NCI-H187 (cell line): ENCODE results near the gene LRP1.
A peak's percentile ranks its signal among the peaks of the same experiment; 100 is the strongest.

Source experiments
- DNase-seq, 2 experiments: peaks; one replicate each; lab custom pipeline; 2025; lab: John Stamatoyannopoulos, UW

Gene LRP1

DNA sequence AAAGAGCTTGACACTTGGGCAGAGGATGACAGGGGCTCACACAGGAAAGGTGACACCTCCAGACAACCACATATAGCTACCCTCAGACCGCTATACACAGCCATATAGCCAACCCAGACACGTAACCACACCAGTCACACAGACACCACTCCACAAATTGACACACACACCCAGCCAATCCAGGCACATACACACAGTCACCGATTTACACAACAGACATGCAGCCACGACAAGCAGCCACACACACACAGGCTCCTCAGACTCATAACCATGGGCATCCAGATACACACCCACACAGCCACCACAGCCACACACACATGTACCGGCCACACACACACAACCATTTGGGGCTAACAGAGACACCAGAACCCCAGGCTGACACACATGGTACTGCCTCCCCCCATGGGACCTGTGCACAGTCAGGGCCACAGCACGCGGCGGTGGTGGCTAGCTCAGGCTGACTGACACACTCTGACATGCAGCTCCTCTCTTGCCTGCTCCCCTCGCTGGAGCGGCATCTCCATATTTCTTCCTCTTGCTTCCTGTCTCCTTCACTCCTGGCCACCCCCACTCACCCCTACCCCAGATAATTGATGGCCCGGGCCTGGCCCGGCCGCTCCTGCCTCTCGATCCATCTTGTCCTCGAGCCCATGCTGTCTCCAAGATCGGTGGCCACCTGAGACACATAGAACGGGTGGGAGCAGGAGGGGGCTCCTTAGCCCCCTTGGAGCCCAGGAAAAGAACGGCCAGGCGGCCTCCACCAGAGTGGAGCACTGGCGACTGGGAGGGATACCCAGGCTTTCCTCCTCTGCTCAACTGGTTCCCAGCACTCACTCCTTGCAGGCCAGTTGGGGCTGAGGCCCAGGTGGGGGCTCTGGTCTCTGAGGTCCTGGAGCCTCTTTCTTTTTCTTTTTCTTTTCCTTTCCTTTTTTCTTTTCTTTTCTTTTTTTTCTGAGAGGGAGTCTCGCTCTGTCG lies 95.2 kb downstream of the LRP1 start:
- DNase-seq: no peak

DNA sequence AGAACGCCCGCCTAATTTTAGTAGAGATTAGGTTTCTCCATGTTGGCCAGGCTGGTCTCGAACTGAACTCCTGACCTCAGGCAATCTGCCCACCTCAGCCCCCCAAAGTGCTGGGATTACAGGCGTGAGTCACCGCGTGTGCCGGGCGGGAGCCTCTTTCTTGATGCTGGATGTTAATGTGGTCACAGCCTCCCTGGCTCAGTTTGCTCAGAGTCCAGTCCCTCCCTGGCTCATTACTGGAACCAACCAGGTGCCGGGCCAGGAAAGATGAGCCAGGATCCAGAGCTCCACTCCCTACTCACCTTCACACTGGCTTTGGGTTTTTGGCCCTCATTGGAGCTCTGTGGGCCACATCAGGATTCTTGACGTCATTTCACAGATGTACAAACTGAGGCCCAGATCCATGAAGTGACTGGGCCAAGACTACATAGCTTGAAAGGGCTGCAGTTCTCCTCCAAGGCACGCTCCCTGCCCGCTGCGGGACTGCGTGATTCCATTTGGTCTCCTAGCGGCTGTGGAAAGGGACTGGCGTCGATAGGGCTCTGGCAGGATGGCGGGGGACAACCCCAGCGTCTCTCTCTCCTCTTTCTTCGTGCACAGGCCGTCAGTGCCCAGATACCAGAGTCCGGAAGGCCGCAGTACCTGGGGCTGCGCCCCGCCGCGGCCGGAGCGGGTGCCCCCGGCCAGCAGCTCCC lies 96.1 kb downstream of the LRP1 start:
- no peak for DNase-seq

DNA sequence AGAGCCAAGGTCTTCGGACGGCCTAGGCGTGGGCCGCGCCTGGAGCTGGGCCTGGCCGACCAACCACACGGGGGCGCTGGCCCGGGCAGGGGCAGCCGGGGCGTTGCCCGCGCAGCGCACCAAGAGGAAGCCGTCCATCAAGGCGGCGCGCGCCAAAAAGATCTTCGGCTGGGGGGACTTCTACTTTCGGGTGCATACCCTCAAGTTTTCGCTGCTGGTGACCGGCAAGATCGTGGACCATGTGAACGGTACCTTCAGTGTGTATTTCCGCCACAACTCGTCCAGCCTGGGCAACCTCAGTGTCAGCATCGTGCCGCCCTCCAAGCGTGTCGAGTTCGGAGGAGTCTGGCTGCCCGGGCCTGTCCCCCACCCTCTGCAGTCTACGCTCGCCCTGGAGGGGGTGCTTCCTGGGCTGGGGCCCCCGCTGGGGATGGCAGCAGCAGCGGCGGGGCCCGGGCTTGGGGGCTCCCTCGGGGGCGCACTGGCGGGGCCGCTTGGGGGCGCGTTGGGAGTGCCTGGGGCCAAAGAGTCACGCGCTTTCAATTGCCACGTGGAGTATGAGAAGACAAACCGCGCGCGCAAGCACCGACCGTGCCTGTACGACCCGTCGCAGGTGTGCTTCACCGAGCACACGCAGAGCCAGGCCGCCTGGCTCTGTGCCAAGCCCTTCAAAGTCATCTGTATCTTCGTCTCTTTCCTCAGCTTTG lies 96.8 kb downstream of the LRP1 start:
- DNase-seq: peak; percentile 57 to 71

DNA sequence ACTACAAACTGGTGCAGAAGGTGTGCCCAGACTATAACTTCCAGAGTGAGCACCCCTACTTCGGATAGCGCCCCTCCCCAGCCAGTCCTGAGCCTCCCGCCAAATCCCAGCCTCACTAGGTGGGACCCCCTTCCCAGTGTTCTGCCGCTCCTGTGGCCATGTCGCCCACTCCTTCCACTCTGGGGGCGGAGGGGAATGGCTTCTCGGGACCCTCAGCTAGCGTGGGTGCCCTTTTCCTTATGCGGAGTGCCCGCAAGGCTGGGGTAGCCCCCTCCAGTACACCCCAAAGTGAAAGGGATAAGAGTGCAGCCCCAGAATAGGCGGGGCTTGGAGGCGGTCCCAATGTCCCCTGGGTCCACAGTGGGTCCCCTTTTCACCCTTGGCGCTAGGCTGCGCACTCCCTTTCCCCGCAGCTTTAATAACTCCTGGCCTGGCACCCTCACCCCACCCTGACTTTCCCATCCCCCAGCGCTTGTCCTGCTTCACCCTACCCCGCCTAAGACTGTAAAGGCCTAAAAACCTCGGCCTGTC lies 97.5 kb downstream of the LRP1 start:
- DNase-seq: no peak

DNA sequence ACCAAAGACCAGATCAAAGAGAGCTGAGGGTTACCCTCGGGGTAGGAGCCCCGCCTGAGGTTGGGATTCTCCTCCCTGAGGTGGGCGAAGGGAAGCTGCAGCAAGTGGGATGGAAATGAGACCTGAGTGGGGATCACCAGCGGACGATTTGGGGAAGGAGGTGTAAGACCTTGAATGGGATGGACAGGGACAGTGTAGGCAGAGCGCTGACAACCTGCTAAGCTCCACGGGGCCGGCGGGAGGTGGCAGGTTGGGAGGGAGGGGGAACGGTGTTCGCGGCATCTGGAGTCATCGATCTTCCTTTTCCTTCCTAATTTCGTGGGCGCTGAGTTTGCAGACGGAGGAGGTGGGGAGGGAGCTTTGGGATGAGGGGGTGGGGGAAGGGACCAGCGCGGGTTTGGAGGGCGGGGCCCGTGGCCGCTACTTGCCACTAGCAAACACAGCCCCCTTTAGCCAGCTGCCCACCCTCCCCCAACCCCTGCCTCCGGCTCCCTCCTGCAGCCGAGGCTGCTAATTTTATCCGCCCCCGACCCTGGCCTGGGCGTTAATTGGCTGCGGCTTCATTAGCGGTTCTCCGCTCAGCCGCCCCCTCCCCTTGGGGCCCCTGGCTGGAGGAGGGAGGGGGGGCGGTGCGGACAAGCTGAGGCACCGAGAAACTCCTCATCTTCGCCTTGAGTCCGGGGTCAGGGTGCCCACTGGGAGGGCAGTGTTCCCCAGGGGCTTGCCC lies 98.5 kb downstream of the LRP1 start:
- no peak for DNase-seq

DNA sequence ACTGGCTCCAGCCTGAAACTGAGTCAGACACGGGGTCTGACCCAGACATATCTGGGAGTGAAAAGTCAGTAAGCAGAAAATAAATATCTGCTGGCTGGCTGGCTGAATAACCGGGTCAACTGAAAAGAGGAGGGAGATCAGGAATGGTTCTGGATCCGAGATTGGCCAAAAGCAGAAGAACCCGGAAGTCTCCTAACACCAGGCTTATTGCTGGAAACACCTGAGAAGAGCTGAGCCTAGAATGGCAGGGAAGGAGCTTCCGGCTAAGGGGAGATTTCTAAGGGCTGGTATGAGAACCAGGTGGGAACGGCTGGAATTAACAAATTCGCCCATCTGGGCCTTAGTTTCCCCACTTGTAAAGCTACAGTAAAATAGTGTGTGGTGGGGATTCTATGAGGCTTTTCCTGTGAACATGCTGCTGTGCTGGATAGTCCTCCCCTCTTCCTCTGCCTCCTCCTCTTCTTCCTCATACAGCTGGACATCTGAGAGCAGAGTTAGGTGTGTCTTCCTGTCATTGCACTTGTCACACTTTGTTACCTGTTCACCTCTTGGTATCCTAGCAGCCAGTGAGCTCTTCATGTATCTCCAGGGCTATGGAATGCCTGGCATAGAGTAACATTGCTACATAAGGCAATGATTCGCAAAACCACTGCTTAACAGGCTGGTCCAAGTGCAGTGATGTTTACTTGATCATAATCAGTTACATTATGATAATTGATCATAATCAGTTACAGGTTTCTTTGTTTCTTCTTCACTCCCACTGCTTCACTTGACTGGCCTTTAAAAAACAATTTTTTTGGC lies 99.2 kb downstream of the LRP1 start:
- no peak for DNase-seq

DNA sequence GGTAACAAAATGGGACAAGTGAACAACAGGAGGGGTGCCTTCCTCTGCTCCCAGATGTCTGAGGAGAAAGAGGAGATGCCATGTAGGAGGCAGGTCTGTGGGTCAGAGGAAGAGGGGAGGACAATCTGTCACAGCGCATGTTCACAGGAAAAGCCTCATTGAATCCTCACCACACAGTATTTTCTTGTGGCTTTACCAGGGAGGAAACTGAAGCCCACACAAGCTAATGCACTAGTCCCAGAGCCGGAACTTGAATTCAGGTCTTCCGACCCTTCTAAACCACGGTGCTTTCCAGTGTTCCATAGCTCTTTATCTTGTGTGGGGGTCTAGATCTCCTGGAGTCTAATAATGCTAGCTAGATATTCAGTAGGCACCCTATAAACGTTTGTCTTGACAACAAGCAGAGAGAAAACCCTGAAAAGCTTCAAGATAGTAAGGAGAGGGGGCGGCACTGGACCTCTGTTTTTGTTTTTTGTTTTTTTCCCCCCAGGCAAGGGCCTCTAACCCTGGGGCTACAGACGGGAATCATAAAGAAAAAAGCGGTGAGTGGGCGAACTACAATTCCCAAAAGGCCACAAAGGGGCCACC lies 100.9 kb downstream of the LRP1 start:
- no peak for DNase-seq

DNA sequence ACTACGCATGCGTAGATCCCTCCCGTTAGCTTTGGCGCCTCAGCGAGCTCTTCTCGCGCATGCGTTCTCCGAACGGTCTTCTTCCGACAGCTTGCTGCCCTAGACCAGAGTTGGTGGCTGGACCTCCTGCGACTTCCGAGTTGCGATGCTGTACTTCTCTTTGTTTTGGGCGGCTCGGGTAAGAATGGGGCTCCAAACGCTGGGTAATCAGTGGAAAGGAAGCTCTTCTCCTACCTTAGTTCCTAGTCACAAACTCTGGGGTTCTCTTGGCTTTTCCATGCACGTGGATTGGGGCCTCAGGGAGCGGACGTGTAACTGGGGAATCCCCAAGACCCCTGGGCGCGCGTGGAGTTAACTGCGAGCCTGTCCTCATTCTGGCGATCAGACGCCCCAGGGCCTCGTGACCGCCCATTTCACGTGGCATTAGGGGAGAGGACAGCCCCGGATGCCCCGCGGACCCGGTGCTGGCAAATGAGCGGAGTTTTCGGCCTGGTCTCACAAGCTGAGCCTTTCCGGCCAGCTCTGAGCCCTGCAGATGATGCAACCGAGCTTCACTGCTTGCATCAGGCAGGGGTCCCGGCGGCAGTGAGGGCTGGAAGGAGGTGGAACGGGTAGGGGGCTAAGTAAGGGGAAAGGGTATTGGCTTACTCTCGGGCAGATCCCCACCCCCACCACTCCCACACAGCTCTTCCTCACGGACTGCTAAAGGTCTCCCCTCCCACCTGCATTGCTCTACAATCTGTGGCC lies 101.5 kb downstream of the LRP1 start, which contains the start of gene SHMT2:
TSS of gene SHMT2 (plus strand) at position 78 of the 747 bp plus-strand sequence. CDS start at position 146, 68 bp downstream.
- DNase-seq: peak; percentile 94 to 95

DNA sequence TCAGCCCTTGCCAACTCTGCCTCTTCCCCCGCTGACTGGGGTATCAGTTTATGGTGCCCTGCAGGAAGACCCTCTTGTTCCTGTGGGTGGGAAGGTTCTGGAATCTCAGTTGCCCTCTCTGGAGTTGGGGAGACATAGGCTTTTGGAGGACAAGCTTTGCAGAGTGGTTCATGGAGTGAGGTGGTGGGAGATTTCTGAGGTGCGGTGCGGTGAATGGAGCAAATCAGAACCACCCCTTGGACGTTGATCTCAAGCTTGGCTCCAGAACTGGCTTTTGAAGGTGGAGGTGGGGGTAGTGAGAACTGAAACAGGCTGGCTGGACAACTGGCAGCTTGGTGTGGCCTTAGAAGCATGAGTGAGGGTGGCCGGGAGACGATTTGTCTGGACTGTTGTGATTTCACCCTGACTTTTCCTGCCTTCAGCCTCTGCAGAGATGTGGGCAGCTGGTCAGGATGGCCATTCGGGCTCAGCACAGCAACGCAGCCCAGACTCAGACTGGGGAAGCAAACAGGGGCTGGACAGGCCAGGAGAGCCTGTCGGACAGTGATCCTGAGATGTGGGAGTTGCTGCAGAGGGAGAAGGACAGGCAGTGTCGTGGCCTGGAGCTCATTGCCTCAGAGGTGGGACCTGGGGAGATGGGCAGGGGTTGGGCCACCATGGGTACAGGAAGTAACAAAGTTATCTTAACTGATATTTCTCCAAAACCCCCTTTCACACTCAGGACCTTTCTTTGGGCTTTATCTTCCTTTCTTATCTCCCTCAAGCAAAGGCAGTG lies 102.3 kb downstream of the LRP1 start:
- no peak for DNase-seq

DNA sequence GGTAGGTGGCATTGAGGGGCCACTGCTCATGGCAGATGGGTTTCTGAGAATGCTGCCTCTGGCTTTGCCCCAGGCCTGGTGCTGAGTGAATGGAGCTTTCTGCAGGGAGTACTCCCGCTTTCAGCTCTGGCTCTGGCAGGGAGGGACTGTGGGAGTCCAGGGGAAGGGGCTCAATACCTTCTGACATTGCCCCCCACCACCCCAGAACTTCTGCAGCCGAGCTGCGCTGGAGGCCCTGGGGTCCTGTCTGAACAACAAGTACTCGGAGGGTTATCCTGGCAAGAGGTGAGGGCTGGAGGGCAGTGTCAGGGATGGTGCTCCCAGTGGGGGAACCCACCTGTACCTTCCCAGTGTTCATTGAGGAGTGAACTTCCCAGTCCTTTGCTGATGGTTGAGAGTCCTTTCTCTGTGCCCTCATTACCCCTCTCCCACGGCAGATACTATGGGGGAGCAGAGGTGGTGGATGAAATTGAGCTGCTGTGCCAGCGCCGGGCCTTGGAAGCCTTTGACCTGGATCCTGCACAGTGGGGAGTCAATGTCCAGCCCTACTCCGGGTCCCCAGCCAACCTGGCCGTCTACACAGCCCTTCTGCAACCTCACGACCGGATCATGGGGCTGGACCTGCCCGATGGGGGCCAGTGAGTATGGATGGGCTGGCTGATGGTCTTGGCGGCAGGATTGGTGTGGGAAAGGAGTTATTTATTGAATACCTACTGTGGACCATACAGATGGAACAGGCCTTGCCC lies 103.2 kb downstream of the LRP1 start:
- no peak for DNase-seq

DNA sequence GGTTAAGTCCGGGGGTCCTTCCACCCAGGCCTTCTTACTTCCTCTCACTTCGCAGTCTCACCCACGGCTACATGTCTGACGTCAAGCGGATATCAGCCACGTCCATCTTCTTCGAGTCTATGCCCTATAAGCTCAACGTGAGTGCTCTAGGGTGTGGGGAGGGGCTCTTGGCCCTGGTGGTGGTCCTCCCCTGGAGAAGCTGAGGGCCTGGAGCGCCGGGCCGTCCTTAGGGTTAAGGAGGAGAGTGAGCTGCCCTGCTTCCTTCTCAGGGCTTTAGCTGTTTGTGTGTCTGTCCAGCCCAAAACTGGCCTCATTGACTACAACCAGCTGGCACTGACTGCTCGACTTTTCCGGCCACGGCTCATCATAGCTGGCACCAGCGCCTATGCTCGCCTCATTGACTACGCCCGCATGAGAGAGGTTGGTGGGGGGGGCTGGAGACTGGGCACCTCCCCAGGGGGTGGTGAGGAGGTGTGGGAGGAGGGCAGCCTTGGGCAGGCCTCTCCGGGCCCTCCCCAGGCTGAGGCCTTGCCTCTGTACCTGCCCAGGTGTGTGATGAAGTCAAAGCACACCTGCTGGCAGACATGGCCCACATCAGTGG lies 104.0 kb downstream of the LRP1 start:
- no peak for DNase-seq

DNA sequence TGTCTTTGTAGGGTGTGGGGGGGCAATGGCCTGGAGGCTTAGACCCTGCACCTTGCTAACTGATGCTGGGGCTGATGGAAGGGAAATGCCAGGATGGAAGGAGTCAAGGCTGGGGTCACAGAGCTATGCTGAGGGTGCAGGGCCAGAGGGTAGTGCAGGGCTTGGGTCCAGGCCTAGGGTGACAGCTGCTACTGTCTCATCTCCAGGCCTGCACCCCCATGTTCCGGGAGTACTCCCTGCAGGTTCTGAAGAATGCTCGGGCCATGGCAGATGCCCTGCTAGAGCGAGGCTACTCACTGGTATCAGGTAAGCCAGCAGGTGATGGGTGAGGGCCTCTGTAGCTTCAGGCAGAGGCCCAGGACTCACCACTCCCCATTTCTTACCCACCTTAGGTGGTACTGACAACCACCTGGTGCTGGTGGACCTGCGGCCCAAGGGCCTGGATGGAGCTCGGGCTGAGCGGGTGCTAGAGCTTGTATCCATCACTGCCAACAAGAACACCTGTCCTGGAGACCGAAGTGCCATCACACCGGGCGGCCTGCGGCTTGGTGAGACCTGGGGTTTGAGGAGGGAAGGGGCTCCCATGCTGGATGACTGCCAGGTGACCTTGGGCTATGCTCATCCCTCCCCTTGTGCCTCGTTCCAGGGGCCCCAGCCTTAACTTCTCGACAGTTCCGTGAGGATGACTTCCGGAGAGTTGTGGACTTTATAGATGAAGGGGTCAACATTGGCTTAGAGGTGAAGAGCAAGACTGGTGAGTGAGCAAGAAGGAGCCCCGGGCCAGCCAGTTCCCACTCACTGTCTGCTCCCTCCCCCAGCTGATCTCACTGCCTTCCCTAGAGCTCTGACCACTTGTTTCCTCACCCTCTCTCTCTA lies 105.3 kb downstream of the LRP1 start:
- DNase-seq: no peak

DNA sequence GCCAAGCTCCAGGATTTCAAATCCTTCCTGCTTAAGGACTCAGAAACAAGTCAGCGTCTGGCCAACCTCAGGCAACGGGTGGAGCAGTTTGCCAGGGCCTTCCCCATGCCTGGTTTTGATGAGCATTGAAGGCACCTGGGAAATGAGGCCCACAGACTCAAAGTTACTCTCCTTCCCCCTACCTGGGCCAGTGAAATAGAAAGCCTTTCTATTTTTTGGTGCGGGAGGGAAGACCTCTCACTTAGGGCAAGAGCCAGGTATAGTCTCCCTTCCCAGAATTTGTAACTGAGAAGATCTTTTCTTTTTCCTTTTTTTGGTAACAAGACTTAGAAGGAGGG lies 105.9 kb downstream of the LRP1 start:
- DNase-seq: no peak

DNA sequence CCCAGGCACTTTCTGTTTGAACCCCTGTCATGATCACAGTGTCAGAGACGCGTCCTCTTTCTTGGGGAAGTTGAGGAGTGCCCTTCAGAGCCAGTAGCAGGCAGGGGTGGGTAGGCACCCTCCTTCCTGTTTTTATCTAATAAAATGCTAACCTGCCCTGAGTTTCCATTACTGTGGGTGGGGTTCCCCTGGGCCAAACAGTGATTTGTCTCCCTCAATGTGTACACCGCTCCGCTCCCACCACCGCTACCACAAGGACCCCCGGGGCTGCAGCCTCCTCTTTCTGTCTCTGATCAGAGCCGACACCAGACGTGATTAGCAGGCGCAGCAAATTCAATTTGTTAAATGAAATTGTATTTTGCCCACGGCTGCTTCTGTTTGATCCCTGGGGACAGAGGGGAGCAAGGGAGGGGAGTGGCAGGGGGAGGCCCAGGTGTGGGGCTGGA lies 106.3 kb downstream of the LRP1 start:
- no peak for DNase-seq

DNA sequence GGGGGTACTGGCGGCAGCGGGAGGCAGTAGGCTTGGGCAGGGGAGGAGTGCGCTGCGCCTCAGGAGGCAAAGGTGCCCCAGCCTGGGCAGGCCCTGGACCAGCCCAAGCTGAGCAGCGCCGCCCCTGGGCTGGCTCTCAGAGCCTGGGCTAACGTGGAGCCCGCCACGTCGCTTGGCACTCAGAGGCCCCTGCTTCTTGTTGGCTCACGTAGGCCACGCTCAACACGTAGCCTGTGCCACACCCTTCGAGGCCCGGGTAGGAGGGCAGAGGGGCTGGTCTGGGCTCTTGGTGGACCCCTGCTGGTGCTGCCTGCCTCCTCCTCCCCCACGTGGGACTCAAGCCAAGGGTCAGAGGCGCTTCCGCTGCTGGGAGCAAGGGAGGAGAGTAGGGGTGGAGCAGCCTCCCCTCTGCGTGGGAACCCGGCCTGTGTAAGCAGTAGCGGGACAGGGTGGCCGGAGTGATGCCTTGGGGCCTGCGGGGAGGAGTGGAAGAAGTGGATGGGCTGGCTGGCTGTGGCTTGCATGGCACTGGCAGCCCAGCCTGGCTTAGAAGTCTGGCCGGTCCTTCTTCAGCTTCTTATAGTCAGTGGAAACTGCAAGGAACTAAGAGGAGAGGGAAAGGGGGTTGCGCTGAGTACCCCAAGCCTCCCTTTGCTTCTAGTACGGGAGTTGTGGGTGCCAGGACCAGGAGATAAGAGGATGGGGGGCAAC lies 106.9 kb downstream of the LRP1 start:
- no peak for DNase-seq

DNA sequence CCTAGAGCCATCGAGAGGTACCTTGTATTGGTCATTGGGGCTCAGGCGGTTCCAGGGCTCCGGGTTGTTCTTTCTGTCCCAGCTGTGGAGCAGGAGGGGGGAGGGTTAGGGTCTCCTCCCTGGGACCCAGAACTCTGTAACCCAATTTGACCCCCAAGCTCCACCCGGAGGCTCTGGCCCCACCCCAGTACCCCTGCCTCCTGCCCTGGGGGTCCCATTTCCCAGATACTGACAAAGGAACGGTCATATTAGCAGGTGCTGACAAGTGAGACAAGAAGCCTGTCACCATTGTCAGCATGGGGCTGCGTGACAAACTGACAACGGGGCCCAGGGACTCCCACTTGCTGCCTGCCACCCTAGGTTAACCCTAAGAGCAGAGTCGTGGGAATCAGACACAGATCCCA lies 107.4 kb downstream of the LRP1 start:
- DNase-seq: no peak
